Measurements from ENCODE around the gene RAB30. TPM values are rescaled to one million over a fixed set of nuclear protein-coding genes. Genes with fewer than 3 reads are reported as not detected.

Gene RAB30
- polyA plus RNA-seq, 1 experiment: 14.0 TPM

DNA sequence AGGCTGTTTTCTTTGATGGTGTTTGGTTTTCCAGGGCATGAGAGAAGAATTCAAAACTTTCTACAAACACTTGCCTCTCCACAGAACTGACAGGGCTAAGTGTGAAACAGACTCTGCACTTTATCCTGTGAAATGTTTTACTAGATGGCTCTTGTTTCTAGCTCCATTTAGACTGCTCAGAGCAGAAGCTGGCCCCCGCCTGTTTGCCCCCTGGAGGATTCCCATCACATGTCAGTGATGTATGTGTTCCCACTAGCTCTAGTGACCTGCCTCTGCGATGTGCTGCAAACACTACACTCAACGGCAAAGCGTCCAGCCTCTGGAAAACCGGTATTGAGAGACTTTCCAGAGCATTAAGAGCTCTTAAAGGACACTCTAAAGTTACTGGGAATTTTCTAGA, 43.9 kb upstream of the RAB30 start:
- no peaks in the 10 kb centered on the region for H3K27me3 ChIP-seq (ENCODE audit: control insufficient read depth, insufficient read depth, low read length)
- TF ChIP-seq, protein P1, sequence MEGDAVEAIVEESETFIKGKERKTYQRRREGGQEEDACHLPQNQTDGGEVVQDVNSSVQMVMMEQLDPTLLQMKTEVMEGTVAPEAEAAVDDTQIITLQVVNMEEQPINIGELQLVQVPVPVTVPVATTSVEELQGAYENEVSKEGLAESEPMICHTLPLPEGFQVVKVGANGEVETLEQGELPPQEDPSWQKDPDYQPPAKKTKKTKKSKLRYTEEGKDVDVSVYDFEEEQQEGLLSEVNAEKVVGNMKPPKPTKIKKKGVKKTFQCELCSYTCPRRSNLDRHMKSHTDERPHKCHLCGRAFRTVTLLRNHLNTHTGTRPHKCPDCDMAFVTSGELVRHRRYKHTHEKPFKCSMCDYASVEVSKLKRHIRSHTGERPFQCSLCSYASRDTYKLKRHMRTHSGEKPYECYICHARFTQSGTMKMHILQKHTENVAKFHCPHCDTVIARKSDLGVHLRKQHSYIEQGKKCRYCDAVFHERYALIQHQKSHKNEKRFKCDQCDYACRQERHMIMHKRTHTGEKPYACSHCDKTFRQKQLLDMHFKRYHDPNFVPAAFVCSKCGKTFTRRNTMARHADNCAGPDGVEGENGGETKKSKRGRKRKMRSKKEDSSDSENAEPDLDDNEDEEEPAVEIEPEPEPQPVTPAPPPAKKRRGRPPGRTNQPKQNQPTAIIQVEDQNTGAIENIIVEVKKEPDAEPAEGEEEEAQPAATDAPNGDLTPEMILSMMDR (IDR thresholded peaks at IDR 0.05; ENCODE audit: insufficient read depth, low read depth, low read length): no peak
- no peak overlapping the region for H3K4me3 ChIP-seq (ENCODE audit: low read depth, low read length)
- POLR2A ChIA-PET: no interaction called here
- CTCF ChIA-PET: no interaction called here
- no peak for DNase-seq (ENCODE audit: low read depth)
- no peaks in the 10 kb centered on the region for H3K36me3 ChIP-seq (ENCODE audit: control insufficient read depth, insufficient read depth, low read length)

DNA sequence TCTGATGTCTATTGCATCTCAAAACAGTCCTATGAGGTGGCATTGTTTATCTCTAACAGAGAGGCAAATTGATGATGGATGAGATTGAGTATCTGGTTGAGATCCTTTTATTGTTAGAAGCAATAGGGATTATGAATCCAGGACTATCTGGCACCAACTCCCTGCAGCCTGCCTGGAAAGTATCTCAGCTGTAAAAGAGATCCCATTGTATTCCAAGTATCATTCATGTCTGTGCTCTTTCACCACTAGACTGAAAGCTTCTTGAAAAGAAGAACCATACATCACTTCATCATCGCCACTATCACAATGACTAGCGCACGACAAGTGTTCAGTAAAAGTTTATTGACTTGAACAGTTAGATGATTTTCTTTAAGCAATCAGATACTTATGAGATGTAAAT, 43.3 kb upstream of the RAB30 start:
- Histone ChIP-seq H3K4me3 (ENCODE audit: low read depth, low read length) (no peak overlapping the region), H3K27me3 (ENCODE audit: control insufficient read depth, insufficient read depth, low read length) (no peaks in the 10 kb centered on the region), H3K36me3 (ENCODE audit: control insufficient read depth, insufficient read depth, low read length) (no peaks in the 10 kb centered on the region)
- ChIA-PET POLR2A (no interaction called here), CTCF (no interaction called here)
- TF ChIP-seq, protein P1 (IDR thresholded peaks at IDR 0.05; ENCODE audit: insufficient read depth, low read depth, low read length): no peak
- no peak for DNase-seq (ENCODE audit: low read depth)

DNA sequence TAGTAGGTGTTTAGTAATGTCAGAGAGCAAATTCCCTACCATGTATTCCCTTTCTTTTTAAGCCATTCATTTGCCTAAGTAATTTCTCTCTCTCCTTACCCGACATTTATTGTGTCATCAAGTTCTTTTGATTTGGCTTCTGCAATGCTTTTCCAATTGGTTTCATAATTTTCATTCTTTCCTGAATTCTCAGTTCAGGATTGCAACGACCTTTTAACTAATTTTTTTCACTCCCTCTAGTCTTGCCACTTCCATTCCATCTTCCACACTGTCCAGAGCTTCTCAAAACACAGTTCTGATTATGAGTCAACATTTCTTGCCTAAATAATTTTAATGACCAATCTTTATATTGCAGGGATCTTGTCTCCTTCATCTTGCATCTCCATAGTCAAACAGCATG, 41.2 kb upstream of the RAB30 start:
- TF ChIP-seq, protein P1 (IDR thresholded peaks at IDR 0.05; ENCODE audit: insufficient read depth, low read depth, low read length): no peak
- no peak overlapping the region for H3K4me3 ChIP-seq (ENCODE audit: low read depth, low read length)
- H3K27me3 ChIP-seq (ENCODE audit: control insufficient read depth, insufficient read depth, low read length): peaks cover 1% of the 10 kb centered on the region; the same call in 1 of the 2 replicates
- ChIA-PET CTCF (no interaction called here), POLR2A (no interaction called here)
- DNase-seq (ENCODE audit: low read depth): no peak
- H3K36me3 ChIP-seq (ENCODE audit: control insufficient read depth, insufficient read depth, low read length): no peaks in the 10 kb centered on the region

DNA sequence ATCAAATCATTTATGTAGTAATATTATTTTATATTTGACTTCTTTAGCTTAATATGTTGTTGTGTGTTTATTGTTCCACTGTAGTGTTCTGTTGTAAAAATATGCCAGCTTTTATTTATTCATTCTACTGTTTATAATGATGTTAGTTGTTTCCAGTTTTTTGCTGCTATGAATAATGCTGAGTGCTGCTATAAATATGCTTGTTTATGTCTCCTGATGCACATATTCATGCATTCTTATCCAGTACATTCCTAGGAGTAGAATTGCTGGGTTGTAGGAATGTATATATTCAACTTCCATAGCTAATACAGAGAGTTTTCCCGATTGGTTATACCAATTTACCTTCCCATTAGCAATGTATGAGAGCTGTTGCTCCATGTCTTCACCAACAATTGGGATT, 33.5 kb upstream of the RAB30 start:
- Histone ChIP-seq H3K36me3 (ENCODE audit: control insufficient read depth, insufficient read depth, low read length) (no peaks in the 10 kb centered on the region), H3K27me3 (ENCODE audit: control insufficient read depth, insufficient read depth, low read length) (peaks cover 1% of the 10 kb centered on the region; the same call in 1 of the 2 replicates), H3K4me3 (ENCODE audit: low read depth, low read length) (no peak overlapping the region)
- TF ChIP-seq, protein P1 (IDR thresholded peaks at IDR 0.05; ENCODE audit: insufficient read depth, low read depth, low read length): no peak
- no peak for DNase-seq (ENCODE audit: low read depth)
- POLR2A ChIA-PET: no interaction called here
- CTCF ChIA-PET: no interaction called here

DNA sequence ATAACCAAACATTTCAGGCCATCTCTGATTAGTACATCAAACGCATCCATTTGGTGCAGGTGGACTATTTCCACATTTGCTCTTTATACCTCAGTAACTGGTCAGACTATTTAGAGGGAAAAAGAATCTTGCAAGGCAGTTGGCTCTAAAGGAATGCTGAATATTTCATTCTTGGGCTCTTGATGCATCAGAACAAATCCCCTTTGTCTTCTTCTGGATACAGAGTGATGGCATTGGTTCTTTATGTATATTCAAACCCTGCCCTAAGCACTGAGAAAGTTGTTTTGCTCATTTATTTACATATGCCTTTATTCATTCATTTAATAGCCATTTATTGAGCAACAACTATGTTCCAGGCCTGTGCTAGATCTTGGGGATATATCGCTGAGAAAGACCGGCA, 31.1 kb upstream of the RAB30 start:
- Histone ChIP-seq H3K27me3 (ENCODE audit: control insufficient read depth, insufficient read depth, low read length) (no peaks in the 10 kb centered on the region), H3K36me3 (ENCODE audit: control insufficient read depth, insufficient read depth, low read length) (no peaks in the 10 kb centered on the region), H3K4me3 (ENCODE audit: low read depth, low read length) (no peak overlapping the region)
- ChIA-PET CTCF (interaction anchor here (1.7 kb wide), 1 partner anchor 9 kb away, joined by 8 read pairs; no protein-coding TSS in a partner anchor), POLR2A (no interaction called here)
- TF ChIP-seq, protein P1 (IDR thresholded peaks at IDR 0.05; ENCODE audit: insufficient read depth, low read depth, low read length): no peak
- DNase-seq (ENCODE audit: low read depth): no peak
